HG03280 (cell line): ENCODE results near the gene MAPK11.
"Not testable (repeated sequence)": the region's sequence is repeated elsewhere in the genome, so short reads cannot be mapped to it uniquely, and the experiment has no call there.

Source experiments
- ATAC-seq: cut with Tn5 transposase; IDR thresholded peaks from one replicate; pipeline ENCODE4 v1.9.1; 2021; ENCODE audit warnings: mild to moderate bottlenecking, moderate library complexity; ENCODE audit not compliant: unreplicated experiment

MAPK11 gene

GRCh38 chr22:50278956-50279619 lies 8.9 kb upstream of the MAPK11 start:
- ATAC-seq: no peak

- ATAC-seq: no peak
These were observed 8.3 kb upstream of the MAPK11 start for GRCh38 chr22:50278461-50278860.

GRCh38 chr22:50277761-50278160 lies 7.6 kb upstream of the MAPK11 start:
- ATAC-seq: no peak

GRCh38 chr22:50276143-50276542 lies 6.0 kb upstream of the MAPK11 start:
- ATAC-seq: peak; percentile 57

GRCh38 chr22:50275181-50276055 lies 5.2 kb upstream of the MAPK11 start:
- ATAC-seq: no peak

GRCh38 chr22:50274771-50275170 lies 4.6 kb upstream of the MAPK11 start:
- ATAC-seq: no peak

- ATAC-seq: no peak
These were observed 4.1 kb upstream of the MAPK11 start for GRCh38 chr22:50274311-50274710.

GRCh38 chr22:50273781-50274180 lies 3.6 kb upstream of the MAPK11 start:
- ATAC-seq: not testable (repeated sequence)

- ATAC-seq: not testable (repeated sequence)
These were observed 3.2 kb upstream of the MAPK11 start for GRCh38 chr22:50273352-50273751.

- no peak for ATAC-seq
These were observed 2.0 kb upstream of the MAPK11 start for GRCh38 chr22:50272044-50272802.

GRCh38 chr22:50271519-50271970 lies 1.4 kb upstream of the MAPK11 start:
- ATAC-seq: no peak

- no peak for ATAC-seq
These were observed 650 bp upstream of the MAPK11 start for GRCh38 chr22:50270666-50271394.

GRCh38 chr22:50269573-50269969 lies 609 bp downstream of the MAPK11 start:
- no peak for ATAC-seq

GRCh38 chr22:50268655-50269113 lies 1.5 kb downstream of the MAPK11 start:
- ATAC-seq: no peak

- ATAC-seq: no peak
These were observed 2.4 kb downstream of the MAPK11 start for GRCh38 chr22:50267591-50268390.

- ATAC-seq: no peak
These were observed 3.2 kb downstream of the MAPK11 start for GRCh38 chr22:50266994-50267393.

- no peak for ATAC-seq
These were observed 5.1 kb downstream of the MAPK11 start for GRCh38 chr22:50264946-50265669.

- ATAC-seq: no peak
These were observed 6.0 kb downstream of the MAPK11 start for GRCh38 chr22:50264104-50264745.
